Thyroid gland (tissue), 4 donors: ENCODE results near the gene SPACDR. TPM values are rescaled to one million over a fixed set of nuclear protein-coding genes. Genes with fewer than 3 reads are reported as not detected.

Experiments used
- DNase-seq, 2 donors: peaks; one replicate each; pipeline ENCODE4 v3.0.0-alpha.2; 2019
- H3K27ac ChIP-seq, 3 donors: fragments of 200-600 bp; sonication (generic); 1 replicate in 2 of 3; 2 replicates in 1 of 3; pipeline ENCODE4 v1.5.1; 2016 to 2019; ENCODE audit warnings: mild to moderate bottlenecking in 1 of 3, moderate library complexity in 1 of 3
- H3K27me3 ChIP-seq: fragments of 200-600 bp; sonication (generic); one replicate; pipeline ENCODE4 v1.5.1; 2019
- H3K36me3 ChIP-seq, 2 donors: fragments of 200-600 bp; sonication (generic); one replicate each; pipeline ENCODE4 v1.5.1; 2016 to 2019
- H3K4me1 ChIP-seq, 2 donors: fragments of 200-600 bp; sonication (generic); one replicate each; pipeline ENCODE4 v1.5.1; 2017 to 2019
- H3K4me3 ChIP-seq, 3 donors: fragments of 200-600 bp; sonication (generic); replicated peaks in 1 of 3; 1 replicate in 2 of 3; 2 replicates in 1 of 3; pipeline ENCODE4 v1.5.1; 2016; ENCODE audit warnings: mild to moderate bottlenecking in 1 of 3
- H3K9me3 ChIP-seq: fragments of 200-600 bp; sonication (generic); one replicate; pipeline ENCODE4 v1.5.1; 2017
- POLR2A ChIP-seq, 2 donors: fragments of 450-650 bp; IDR thresholded peaks; one replicate each; pipeline ENCODE4 v1.6.1; 2017; ENCODE audit warnings: antibody characterized with exemption in 2 of 2, mild to moderate bottlenecking in 2 of 2, moderate library complexity in 1 of 2
- WGBS, 2 donors: methylation state at CpG; one replicate each; pipeline ENCODE4 v1.1.5; 2017; 5-methylcytosine and 5-hydroxymethylcytosine counted together
- intact Hi-C: fragments of 100-400 bp; cut with DNase I; formaldehyde crosslinking; loops from one replicate; pipeline ENCODE4 v1.15.1; 2023
- total RNA-seq, 4 donors: library from RNA; depleted of rRNA; stranded (reverse); fragments of >200 nt; gene quantifications; one replicate each; pipeline ENCODE4 v1.2.3, GENCODE V29; 2016
- TF ChIP-seq, protein P1 (sequence below), 6 experiments: fragments of 200-600 bp in 3 of 6; fragments of 450-650 bp in 3 of 6; sonication (generic) in 3 of 6; IDR thresholded peaks; one replicate each; pipeline ENCODE4 v1.5.1; 2016 to 2019; ENCODE audit warnings: antibody characterized with exemption in 6 of 6, mild to moderate bottlenecking in 2 of 6, inconsistent platforms in 1 of 6, moderate library complexity in 1 of 6

The SPACDR gene
- total RNA-seq, 4 donors from 2014 or later: 2.0 TPM; not detected in 3

DNA sequence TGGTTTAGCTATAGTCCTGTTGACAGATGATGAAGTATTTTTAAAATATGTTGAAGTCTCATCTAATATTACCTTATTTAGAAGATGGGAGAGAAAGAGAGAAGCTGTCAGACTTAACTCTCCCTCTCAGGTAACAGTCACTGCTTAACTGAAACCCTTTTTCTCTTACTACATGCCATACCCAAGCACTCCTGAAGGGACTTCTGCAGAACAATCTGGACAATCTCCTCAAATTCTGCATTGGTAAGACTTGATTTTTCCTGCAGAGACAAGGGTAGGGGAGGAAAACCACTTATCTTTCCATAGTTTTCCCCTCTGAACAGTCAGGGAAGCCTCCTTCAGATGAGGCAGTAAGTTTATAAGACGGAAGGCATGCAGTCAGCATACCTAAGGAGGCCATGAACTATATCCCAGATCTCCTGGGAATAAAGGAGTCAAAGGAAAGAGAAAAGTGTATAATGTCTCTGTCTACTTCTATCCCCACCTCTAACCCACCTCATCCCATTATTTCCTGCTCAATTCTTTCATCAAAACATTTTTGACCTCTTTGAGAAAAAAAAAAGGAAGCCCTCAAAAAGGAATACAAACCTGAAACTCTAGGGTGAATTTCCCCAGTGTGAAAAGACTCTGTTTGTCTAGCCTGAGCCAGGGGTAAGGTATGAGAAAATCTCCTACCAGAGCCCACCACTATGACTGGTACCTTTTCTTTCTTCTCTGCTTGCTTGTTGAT, 45.0 kb downstream of the SPACDR start:
- Histone ChIP-seq H3K4me3 (no peak overlapping the region), H3K4me1 (no peaks in the 10 kb centered on the region), H3K36me3 (no peaks in the 10 kb centered on the region), H3K9me3 (no peaks in the 10 kb centered on the region), H3K27ac (no peak overlapping the region), H3K27me3 (no peaks in the 10 kb centered on the region)
- intact Hi-C loops: no loop called here
- 87 to 90% methylated on average over 1 of the region's 1 CpG for WGBS, 2 donors
- no peak for DNase-seq
- TF ChIP-seq, protein P1, sequence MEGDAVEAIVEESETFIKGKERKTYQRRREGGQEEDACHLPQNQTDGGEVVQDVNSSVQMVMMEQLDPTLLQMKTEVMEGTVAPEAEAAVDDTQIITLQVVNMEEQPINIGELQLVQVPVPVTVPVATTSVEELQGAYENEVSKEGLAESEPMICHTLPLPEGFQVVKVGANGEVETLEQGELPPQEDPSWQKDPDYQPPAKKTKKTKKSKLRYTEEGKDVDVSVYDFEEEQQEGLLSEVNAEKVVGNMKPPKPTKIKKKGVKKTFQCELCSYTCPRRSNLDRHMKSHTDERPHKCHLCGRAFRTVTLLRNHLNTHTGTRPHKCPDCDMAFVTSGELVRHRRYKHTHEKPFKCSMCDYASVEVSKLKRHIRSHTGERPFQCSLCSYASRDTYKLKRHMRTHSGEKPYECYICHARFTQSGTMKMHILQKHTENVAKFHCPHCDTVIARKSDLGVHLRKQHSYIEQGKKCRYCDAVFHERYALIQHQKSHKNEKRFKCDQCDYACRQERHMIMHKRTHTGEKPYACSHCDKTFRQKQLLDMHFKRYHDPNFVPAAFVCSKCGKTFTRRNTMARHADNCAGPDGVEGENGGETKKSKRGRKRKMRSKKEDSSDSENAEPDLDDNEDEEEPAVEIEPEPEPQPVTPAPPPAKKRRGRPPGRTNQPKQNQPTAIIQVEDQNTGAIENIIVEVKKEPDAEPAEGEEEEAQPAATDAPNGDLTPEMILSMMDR (IDR thresholded peaks at IDR 0.05): no peak
- TF ChIP-seq POLR2A (IDR thresholded peaks at IDR 0.05): no peak

DNA sequence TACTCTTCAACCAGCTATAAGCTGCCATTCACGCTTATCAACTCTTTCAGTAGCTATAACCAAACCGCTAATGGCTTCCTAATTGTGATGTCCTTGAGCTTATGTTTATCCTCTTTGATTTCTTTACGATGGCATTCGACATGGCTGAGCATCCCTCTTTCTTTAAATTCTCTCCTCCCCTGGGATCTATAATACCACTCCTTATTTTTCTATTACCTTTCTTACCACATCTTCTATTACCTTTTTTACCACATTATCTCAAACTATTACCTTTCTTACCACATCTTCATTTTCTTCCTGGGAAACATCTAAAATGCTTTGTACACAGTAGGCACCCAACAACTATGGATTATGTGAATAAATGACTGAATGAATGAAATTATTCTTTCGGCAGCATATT, 48.6 kb downstream of the SPACDR start:
- WGBS, 2 donors: 94% methylated on average over 5 of the region's 5 CpGs
- Histone ChIP-seq H3K9me3 (no peaks in the 10 kb centered on the region), H3K4me1 (no peaks in the 10 kb centered on the region), H3K4me3 (no peak overlapping the region), H3K27me3 (no peaks in the 10 kb centered on the region), H3K36me3 (no peaks in the 10 kb centered on the region), H3K27ac (no peak overlapping the region)
- intact Hi-C loops: no loop called here
- no peak for DNase-seq
- TF ChIP-seq, protein P1 (IDR thresholded peaks at IDR 0.05): no peak
- TF ChIP-seq POLR2A (IDR thresholded peaks at IDR 0.05): no peak

DNA sequence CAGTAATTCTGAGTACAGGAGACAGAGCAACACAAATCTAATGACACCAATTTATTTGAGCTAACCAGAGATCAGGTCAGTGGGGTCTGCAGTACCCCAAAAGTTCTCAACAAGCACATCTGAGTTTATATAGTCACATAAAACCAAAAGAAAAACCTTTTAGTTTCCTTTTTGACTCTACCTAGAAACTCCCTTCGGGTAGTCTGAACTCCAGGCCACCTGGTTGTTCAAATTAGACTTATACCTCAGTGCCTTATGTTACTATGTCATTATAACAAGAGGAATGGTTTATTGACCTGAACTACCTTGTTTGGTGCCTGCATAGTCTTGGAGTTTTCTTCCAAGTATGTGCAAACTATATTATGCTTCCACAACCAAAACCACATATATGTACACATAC, 50.2 kb downstream of the SPACDR start:
- TF ChIP-seq POLR2A (IDR thresholded peaks at IDR 0.05): no peak
- Histone ChIP-seq H3K9me3 (no peaks in the 10 kb centered on the region), H3K27ac (no peak overlapping the region), H3K4me1 (no peaks in the 10 kb centered on the region), H3K27me3 (no peaks in the 10 kb centered on the region), H3K4me3 (no peak overlapping the region), H3K36me3 (no peaks in the 10 kb centered on the region)
- intact Hi-C loops: no loop called here
- no peak for DNase-seq
- 100% methylated on average over 1 of the region's 1 CpG for WGBS, 2 donors

DNA sequence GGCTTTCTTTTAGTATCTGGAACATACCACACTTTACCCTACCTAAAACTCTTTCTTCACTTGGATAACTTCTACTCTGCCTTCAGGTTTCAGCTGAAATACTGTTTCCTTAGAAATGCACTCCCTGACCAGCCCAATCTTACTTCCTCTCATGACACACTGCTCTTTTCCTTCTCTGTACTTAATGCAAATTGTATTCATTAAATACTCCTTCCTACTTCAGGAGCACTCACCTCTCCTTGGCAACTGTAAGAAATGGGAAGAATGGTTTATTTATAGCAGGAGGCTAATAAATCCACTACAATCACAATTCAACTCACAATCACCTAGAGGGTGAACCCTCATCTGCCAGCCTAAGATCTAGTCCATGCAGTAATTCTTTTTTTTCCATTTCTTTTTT, 50.7 kb downstream of the SPACDR start:
- TF ChIP-seq POLR2A (IDR thresholded peaks at IDR 0.05): no peak
- TF ChIP-seq, protein P1 (IDR thresholded peaks at IDR 0.05): no peak
- no peaks in the 10 kb centered on the region for H3K9me3 ChIP-seq
- H3K27me3 ChIP-seq: no peaks in the 10 kb centered on the region
- no peaks in the 10 kb centered on the region for H3K4me1 ChIP-seq
- no peak overlapping the region for H3K27ac ChIP-seq
- intact Hi-C loops: no loop called here
- no peaks in the 10 kb centered on the region for H3K36me3 ChIP-seq
- no peak for DNase-seq
- H3K4me3 ChIP-seq: no peak overlapping the region

DNA sequence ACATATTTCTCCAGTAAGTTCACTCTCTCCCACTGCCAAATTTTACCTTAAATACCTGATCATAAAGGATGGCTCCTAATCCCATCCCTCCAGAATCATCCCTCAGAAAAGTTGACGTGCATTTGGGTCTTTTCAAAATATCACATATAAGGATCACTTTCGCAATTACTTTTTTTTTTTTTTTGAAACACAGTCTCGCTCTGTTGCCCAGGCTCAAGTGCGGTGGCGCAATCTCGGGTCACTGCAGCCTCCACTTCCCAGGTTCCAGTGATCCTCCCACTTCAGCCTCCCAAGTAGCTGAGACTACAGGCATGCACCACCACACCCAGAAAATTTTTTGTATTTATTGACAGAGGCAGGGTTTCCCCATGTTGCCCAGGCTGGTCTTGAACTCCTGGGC, 53.0 kb downstream of the SPACDR start:
- Histone ChIP-seq H3K4me1 (no peaks in the 10 kb centered on the region), H3K27me3 (no peaks in the 10 kb centered on the region), H3K27ac (no peak overlapping the region), H3K9me3 (no peaks in the 10 kb centered on the region), H3K4me3 (no peak overlapping the region), H3K36me3 (no peaks in the 10 kb centered on the region)
- DNase-seq: no peak
- intact Hi-C loops: no loop called here
- WGBS, 2 donors: 92 to 94% methylated on average over 6 of the region's 6 CpGs
- TF ChIP-seq, protein P1 (IDR thresholded peaks at IDR 0.05): no peak
- no peak for TF ChIP-seq POLR2A (IDR thresholded peaks at IDR 0.05)
